Stimulated activated CD4-positive, alpha-beta T cell treated with anti-CD3 and anti-CD28 coated beads, TNF-alpha, amount 100 ng/mL, for 48 hours (primary cell): ENCODE measurements around the gene DCAF5.
"Not testable (repeated sequence)": the region's sequence is repeated elsewhere in the genome, so short reads cannot be mapped to it uniquely, and the experiment has no call there.

Source experiments
- DNase-seq, 3 donors: peaks; one replicate each; pipeline ENCODE4 v3.0.0-alpha.2; 2020; ENCODE audit warnings: low read depth in 3 of 3

DCAF5 gene

DNA sequence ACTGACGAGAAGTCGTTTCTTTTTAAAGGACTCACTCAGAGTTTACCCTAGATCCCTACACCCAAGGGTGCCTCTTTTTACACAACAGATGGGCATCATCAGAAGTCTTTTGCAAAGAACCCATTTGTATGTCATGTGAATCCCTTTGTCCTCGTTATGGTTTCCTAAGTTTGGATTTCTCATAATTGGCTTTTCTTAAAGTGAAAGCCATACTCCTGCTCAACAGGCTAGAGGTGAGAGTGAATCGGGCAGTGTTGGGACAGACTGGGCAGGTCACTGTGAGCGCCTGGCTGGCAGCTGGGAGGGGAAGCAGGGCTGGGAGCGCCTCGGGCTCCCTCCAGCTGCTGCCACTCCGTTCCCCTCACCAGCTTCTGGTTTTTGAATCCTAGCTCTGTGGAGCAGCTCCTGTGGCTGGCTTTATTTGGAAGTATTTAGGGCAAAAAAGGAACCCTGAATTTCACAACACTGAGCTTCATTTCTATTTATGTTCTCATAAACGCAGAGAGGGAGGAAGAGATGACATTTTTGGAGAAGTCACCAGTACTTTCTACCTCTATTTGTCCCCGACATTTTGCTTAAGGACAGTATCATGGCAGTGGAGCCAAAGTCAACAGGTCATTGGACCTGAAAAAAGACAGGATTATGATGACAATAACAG lies 110.0 kb downstream of the DCAF5 start:
- DNase-seq = no peak

DNA sequence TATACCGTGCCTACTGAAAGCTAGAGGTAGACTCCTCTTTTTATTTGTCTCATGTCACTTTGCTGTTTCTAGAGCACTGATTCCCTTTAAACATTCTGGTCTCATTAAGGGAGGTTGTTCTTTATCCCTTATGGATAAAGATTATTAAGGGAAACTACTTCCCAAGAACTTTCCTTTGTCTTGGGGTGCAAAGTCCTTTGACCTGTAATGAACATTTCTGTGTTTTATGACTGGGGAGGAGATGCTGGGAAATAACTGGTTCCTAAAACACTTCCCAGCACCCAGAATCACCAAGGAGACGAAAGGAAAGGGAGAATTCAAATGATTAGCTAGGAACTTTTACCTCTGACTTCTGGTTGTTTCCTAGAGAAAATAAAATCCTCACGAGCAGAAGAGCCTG lies 110.6 kb downstream of the DCAF5 start:
- DNase-seq = no peak

DNA sequence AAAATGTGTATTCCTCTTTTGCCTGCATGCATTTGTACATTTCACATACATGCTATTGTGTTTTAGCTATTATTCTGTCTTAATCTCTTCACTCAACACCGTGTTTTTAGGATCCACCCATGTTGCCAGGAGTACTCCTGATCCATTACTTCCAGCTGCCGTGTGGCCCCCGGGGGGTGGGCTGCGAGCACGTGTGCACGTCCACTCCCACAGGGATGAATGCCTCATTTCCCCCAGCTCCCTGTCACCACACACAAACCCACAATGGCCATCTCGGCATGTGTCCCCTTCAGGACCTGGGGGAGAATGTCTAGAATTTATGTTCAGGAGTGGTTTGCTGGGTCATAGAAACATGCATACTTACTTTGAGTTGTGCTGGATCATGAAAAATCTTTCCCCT lies 111.1 kb downstream of the DCAF5 start:
- DNase-seq = no peak

DNA sequence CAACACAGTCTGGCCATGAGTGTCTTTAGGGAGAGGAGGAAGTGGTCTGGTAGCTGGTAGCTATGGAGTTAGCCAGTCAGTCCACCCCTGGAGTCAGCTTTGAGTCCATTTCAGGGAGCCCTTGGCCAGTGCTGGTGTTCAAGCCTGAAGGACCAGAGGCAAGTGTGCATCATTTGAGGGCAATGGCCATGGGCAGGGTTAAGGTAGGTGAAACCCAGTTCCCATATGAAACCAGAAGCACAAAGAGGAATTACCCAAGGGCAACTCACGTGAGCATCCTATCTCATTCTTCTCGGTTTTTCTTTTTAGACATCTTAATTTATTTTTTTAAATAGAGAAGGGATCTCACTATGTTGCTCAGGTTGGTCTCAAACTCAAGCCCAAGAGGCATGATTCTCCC lies 112.6 kb downstream of the DCAF5 start:
- DNase-seq = no peak

DNA sequence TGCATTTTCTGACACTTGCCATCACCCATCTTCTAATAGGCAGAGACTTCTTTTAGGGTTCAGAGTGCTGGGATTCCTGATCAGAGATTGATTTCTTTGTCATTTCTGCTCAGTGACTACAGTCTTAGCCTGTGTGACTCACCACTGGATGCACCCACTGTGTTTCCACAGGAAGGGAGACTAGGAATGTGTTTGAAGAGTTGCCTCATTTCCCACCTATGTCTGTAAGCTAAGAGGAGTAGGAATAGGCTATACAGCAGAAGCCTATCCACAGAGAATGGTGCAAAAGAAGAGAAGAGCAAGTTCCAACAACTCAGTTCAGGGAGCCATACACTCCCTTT lies 113.7 kb downstream of the DCAF5 start:
- DNase-seq = no peak

DNA sequence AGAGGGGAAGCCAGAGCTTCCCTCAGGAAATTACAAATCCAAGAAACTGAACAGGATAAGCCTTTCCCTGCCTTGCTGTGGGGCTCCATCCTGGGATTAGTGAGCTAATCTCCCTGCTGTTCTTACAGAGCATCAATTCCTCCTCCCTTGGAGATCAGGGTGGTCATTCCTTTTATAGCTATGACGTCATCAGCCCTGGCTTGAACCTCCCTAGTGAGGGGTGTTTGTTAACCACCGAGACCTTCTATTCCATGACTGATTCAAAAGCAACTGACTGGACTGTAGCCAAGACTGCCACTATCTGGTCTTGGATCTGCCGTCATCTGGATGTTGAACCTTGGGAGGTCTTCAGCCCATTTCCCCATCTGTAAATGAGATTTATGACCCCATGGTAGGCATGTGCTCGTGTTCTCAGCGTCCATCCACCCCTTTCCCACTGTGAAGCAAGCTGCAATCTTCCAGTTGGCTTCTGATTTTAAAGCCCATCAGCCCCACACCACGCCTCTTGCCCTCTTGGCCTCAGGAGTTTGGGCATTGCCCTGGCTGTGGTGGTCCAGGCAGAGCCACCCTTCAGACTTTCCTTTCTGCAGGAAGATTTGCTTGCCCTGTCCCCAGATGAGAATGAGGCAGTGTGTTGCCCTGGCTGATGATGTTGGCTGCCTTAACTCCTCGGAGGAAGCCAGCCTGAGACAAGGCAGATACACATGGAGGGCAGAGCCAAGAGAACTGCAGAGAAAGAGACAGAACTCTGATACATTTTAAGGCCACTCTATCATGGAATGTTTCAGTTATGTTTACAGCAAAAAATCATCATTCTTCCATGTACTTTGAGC lies 114.2 kb downstream of the DCAF5 start:
- no peak for DNase-seq

DNA sequence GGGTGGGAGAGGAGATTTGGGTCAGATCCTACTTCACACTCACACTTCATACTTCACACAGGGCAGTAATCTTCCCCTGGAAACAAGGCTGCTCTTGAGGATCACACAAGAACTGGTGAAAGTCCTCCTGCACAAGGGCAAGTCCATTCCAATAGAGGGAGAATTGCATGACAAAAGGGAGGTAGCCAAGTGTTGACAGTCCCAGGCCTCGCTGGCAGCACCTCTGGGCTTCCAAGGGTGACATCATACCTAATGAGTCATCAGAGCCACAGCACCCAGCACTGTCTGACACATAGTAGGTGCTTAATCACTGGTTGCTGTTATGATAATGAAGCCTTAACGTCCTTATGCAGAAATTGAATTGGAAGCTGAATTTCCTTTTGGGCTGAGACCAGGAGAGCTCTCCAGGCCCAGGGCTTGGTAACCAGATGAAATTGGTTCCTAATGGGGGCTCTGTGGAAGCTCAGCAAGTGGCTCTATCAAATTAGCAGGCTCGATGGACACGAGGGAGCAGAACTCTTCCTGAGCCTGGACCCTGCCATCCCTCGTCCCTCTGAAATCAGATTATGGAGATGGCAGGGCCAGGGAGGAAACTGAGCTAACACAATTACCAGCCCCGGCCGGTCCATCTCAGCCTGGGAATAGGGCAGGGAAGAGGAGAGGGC lies 115.0 kb downstream of the DCAF5 start:
- DNase-seq = no peak

DNA sequence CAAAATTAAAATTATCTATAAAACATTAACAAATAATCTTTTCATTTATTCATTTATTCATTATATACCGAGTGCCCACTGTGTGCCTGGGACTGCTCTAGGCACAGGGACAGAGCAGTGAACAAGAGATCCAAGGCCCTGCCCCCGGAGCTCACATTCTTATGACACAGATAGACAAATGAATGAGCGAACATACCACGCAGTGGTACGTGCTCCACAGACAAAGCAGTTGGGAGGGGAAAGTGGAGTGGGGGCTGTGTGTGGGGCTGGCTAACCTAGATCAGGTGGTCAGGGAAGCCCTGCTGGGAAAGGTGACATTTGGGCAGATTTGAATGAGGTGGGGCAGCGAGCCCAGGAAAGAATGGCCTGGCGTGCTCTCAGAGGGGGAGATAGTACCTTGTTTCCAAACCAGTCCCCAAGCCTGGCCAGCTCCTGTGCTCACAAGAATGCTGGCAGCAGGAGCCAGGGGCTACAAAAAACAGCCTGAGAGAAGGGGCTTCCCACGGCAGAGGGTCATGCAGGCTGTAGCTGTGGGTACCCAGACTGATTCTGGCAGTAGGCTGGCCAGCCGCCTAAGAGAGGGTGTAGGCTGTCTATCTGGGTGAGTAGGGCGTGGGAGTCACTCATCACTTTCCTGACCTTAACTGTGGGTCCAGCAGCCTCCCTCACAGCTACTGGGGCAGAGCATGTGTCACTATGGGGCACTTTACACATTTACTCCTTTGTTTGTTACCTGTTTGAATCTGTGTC lies 116.0 kb downstream of the DCAF5 start:
- no peak for DNase-seq

DNA sequence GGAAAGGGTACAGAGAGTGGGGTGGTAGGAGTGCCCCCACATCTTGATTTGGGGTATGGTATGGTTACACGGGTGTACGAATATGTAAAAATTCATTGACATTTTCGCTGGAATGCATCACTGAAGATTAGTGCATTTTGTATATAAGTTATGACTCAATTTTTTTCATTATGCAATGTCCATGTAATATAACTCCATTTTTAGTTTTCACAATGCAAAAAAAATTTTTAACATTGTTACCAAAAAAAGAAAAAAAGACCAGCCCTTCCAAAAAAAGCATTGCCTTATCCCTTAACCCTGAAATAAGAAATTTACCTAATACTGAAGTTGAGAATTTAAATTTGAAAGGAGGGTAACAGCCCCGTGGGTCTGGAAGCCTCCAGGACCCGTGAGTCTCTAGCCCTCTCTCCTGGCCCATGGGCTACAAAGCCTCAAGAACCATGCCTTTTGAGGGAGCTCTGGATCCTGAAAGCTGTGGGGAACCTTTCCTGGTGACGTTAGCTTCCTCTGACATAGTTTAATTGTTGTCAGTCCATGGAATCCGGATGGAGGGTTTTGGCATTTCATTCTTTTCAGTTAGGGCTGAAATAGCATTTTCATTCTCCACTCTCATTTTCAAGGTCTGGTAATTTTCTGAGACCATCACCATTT lies 118.2 kb downstream of the DCAF5 start:
- no peak for DNase-seq

DNA sequence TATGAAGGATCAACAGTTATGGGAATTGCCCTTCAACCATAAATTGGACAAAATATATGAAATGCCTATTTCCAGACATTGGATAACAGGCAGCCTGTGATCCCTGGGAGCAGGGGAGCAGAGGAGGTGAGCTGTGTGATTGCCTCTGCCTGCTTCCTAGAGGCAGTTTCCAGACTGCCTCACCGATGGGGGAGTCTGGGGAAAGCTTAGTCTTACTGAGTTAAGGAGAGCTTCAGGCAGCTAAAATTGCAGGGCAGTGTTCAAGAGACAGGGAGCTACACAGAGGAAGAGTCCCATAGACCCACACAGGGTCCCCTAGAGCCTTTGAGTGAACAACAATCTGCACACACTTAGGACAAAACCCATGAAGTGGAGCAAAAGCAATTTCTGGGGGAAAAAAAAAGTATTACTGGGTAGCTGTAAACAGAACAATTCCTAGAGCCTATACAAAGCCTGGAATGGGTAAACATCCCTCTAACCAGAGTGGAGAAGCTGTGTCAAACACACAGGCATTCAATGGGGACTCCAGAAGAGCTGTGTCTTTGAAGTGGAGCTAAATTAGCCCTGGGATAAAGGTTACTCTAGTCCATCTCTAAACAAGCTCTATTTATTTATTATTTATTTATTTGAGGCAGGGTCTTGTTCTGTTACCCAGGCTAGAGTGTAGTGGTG lies 125.5 kb downstream of the DCAF5 start:
- no peak for DNase-seq

DNA sequence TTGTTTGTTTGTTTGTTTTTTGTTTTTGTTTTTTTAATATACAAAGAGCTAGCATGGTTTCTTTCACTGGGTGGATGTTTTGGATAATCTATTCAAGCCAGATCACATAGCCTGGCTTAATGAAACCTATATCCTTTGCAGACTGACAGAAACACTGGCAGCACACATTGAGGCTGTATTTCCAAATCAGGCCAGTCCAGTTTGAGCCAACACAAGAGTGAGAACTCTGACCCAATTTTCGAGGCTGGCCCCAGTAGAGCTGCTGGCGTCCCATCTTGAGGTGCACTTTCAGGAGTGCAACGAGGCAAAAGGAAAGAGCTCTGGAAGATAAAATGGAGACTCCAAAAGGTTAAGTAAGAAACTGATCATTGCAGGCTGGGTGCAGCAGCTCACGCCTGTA lies 129.9 kb downstream of the DCAF5 start:
- DNase-seq = no peak

DNA sequence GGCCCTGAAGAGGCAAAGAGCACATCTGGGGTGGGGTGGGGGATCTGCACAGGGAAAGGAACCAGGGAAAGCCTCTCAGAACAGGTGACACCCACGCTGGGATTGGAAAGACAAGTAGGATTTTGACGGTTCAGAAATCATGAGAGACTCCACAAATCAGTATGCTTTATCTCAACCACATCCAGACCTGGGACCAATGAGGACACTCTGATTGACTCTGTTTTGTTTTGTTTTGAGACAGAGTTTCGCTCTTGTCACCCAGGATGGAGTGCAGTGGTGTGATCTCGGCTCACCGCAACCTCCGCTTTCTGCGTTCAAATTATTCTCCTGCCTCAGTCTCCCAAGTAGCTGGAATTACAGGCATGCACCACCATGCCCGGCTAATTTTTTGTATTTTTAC lies 130.8 kb downstream of the DCAF5 start:
- not testable (repeated sequence) for DNase-seq

DNA sequence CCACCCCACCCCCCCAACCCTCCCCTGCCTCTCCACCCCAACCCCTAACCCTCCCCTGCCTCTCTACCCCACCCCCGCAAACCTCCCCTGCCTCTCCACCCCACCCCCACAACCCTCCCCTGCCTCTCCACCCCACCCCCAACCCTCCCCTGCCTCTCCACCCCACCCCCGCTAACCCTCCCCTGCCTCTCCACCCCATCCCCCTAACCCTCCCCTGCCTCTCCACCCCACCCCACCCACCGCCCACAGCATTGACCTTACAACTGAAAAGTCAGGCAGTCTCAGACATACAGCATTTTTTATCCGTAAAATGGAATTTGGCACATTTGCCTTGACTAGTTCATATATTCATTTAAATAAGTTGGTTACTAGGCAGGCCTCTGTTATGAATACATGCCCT lies 135.2 kb downstream of the DCAF5 start:
- DNase-seq = no peak

DNA sequence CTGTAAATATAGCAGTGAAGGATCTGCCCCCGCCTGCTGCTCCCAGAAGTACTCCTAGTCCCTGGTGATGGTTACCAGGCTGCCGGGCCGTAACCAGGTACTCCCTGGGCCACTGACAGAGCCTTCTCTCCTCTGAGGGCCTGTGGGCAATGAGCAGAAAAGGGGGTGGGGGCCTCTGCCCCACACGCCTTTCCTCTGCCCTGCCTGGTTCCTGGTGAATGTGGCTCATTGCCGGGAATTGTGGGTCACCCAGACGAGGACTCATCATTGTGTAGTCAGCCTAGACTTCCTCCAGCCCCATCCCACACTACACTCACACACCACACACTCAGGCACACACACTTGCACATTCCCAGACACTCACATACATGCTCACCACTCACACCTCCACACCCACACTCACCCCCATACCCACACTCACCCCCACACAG lies 138.1 kb downstream of the DCAF5 start:
- no peak for DNase-seq

DNA sequence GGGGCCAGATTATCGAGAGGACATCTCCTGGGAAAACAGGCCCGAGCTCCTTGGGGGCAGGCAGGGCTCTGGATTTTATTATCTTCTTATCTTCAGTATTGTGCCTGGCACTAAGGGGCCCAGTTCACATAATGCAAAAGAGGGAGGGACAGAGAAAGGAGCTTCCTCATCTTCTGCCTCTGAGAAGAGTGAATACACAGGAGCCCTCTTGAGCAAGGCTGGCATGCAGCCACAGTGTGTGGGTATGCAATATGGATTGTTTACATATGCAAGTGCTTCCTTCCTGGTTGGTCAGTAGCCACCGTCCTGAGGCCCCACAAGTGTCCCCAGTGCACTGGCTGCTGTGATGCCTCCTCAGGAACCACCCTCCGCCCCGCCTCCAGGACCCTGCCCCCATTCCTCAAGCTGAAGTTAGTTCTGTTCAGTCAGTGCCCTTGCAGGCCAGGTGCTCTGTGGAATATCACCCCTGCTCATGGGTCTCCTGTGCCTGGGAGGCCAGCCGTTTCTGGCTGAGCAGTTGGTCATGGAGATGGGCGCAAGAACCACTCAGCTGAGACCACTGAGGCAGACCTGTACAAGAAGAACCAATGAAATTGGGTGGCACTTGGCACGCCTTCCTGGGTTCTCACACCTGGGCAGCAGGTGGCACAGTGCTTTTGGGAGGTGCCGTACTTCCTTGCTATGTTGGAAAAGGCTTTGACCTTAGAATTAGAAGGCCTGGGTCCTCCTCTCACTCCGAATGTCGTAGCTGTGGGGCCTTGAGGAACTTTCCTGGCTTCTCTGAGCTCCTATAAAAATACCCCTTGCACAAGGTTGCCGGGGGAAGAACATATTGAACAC lies 138.8 kb downstream of the DCAF5 start:
- DNase-seq = no peak

DNA sequence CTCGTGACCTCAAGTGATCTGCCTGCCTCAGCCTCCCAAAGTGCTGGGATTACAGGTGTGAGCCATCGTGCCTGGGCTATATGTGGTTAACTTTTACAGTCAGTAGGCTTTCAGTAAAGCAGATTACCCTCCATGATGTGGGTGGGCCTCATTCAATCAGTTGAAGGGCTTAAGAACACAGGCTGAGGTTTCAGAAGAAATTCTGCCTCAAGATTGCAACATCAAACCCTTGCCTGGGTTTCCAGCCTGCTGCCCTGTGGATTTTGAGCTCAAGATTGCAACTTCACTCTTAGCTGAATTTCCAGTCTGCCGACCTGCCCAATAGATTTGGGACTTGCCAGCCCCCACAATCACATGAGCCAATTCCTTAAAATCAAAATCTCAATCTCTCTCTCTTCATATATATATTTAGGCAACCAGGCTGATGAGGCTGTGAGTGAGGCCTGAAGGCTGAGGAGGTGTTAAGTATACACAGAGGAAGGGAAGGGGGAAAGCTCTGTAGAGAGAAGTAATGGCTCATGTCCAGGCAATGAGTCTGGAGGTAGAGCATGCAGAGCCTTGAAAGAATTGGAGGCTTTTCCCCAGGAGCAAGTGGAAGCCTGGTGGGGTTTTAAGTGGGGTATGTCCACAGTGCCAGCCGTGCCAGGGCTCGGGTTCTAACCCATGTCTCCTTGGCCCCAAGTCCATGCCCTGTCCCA lies 140.5 kb downstream of the DCAF5 start:
- DNase-seq = no peak

DNA sequence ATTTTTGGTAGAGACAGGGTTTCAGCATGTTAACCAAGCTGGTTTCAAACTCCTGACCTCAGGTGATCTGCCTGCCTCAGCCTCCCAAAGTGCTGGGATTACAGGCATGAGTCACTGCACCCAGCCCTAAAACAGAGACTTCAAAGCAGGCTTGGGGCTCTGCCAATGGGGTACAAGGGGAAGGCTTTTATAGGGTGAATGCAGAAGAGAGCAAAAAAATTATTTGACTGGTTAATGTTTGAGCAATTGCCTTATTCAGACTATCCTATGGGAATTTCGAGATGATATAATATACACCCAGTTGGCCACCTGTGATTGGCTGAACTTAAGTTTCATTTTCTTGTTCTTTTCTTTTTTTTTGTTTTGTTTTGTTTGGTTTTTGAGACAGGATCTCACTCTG lies 142.3 kb downstream of the DCAF5 start:
- DNase-seq = no peak

DNA sequence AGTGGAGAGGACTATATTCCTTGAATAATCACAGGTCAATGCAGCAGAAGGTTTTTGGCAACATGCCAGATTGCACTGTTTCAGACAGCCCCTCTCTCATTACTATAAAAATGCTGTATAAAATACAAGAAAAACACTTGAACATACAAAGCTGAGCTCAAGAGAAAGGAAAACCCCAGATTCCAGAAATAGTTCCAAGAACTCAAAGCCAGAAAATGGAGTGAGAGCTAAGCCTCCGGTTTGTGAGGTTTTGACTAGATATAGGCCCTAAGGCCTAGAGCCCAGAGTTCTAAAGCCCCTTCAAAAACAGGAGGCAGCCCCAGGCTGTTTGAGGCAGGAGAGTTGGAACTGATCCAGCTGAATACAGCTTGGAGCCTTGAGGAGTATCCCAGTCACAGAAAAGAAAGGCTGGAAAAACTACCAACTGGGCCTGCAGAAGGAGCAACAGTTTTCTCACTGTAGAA lies 144.5 kb downstream of the DCAF5 start:
- DNase-seq = no peak

DNA sequence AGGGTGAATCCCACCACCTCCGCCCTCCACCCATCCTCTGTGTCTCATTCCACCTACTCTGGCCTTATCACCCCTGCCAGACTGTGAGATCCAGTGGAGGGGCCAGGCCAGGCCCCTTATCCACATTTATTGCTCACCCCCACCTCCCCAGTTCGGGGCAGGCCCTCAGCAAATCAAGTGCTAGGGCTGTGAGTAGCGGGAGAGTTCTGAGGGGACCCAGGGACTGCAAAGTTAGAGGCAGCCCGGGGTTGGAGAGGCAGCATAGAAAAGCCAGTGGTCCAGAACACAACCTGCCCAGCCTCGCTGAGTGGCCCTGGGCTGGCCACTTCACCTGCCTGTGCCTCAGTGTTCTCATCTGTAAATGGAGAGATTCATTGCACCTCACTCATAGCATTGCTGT lies 146.6 kb downstream of the DCAF5 start:
- DNase-seq = no peak
